ENCODE results near the gene PDE7B.

Gene PDE7B

DNA sequence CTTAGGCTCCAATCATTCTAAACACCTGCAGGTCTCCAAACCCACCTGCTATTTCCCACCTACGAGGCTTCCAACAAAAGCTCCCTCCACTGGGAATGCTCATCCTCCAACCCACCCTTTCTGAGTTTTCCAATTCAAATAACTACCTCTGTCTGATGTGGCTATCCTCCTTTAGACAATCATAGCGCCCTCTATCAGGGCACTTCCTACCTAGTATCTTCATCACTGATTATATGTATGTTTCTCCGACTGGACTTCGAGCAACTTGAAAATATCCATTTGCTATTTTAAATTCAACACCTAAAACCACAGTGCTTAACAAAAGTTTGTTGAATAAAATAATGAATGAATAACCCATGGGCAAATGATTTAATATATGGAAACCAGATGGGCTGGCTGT, 357.3 kb downstream of the PDE7B start:
- Histone ChIP-seq H3K27ac (ENCODE audit: extremely low read depth, low read depth, low read length) (no peak overlapping the region), H3K9me3 (ENCODE audit: control insufficient read depth, insufficient read depth, low read depth, low read length) (no peaks in the 10 kb centered on the region), H3K36me3 (ENCODE audit: control insufficient read depth in 2 of 2, insufficient read depth in 1 of 2, low read length in 2 of 2) (no peaks in the 10 kb centered on the region), H3K4me1 (ENCODE audit: control insufficient read depth, insufficient read depth, low read length) (no peaks in the 10 kb centered on the region), H3K4me3 (ENCODE audit: low read depth, low read length) (no peak overlapping the region)
- TF ChIP-seq GFI1B (tag by site-specific recombination; IDR thresholded peaks at IDR 0.05) (no peak), ZBTB21 (tag by site-specific recombination; IDR thresholded peaks at IDR 0.05) (no peak)
- TF ChIP-seq, protein P1, sequence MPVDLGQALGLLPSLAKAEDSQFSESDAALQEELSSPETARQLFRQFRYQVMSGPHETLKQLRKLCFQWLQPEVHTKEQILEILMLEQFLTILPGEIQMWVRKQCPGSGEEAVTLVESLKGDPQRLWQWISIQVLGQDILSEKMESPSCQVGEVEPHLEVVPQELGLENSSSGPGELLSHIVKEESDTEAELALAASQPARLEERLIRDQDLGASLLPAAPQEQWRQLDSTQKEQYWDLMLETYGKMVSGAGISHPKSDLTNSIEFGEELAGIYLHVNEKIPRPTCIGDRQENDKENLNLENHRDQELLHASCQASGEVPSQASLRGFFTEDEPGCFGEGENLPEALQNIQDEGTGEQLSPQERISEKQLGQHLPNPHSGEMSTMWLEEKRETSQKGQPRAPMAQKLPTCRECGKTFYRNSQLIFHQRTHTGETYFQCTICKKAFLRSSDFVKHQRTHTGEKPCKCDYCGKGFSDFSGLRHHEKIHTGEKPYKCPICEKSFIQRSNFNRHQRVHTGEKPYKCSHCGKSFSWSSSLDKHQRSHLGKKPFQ (tag by site-specific recombination; IDR thresholded peaks at IDR 0.05) = no peak
- ChIA-PET POLR2A (no interaction called here), CTCF (no interaction called here)

DNA sequence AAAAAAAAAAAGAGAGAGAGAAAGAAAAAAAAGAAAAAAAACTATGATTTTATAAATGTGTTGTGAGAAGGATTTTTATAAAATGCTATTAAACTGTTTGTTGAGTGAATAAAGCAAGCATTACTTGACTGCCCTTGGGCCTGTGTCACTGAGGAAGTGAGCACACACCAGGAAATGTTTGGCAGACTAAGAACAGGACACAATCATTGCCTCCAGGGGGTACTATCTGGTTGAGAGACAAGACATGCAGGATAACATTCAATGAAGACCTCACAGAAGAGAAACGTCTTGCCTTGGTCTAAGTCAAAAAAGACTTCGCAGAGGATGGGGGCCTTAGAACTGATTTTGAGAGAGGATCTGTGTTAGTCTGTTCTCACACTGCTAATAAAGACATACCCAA, 358.0 kb downstream of the PDE7B start:
- POLR2A ChIA-PET = no interaction called here
- Histone ChIP-seq H3K27ac (ENCODE audit: extremely low read depth, low read depth, low read length) (no peak overlapping the region), H3K4me1 (ENCODE audit: control insufficient read depth, insufficient read depth, low read length) (no peaks in the 10 kb centered on the region), H3K4me3 (ENCODE audit: low read depth, low read length) (no peak overlapping the region), H3K36me3 (ENCODE audit: control insufficient read depth in 2 of 2, insufficient read depth in 1 of 2, low read length in 2 of 2) (no peaks in the 10 kb centered on the region), H3K9me3 (ENCODE audit: control insufficient read depth, insufficient read depth, low read depth, low read length) (no peaks in the 10 kb centered on the region)
- TF ChIP-seq ZNF560 (tag by site-specific recombination; IDR thresholded peaks at IDR 0.05; ENCODE audit: borderline replicate concordance) (no peak), ZNF37A (tag by site-specific recombination; IDR thresholded peaks at IDR 0.05) (no peak), ZNF501 (tag by site-specific recombination; IDR thresholded peaks at IDR 0.05) (no peak)
- TF ChIP-seq, protein P2, sequence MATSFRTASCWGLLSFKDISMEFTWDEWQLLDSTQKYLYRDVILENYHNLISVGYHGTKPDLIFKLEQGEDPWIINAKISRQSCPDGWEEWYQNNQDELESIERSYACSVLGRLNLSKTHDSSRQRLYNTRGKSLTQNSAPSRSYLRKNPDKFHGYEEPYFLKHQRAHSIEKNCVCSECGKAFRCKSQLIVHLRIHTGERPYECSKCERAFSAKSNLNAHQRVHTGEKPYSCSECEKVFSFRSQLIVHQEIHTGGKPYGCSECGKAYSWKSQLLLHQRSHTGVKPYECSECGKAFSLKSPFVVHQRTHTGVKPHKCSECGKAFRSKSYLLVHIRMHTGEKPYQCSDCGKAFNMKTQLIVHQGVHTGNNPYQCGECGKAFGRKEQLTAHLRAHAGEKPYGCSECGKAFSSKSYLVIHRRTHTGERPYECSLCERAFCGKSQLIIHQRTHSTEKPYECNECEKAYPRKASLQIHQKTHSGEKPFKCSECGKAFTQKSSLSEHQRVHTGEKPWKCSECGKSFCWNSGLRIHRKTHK (tag by site-specific recombination; IDR thresholded peaks at IDR 0.05) = no peak
- TF ChIP-seq, protein P3, sequence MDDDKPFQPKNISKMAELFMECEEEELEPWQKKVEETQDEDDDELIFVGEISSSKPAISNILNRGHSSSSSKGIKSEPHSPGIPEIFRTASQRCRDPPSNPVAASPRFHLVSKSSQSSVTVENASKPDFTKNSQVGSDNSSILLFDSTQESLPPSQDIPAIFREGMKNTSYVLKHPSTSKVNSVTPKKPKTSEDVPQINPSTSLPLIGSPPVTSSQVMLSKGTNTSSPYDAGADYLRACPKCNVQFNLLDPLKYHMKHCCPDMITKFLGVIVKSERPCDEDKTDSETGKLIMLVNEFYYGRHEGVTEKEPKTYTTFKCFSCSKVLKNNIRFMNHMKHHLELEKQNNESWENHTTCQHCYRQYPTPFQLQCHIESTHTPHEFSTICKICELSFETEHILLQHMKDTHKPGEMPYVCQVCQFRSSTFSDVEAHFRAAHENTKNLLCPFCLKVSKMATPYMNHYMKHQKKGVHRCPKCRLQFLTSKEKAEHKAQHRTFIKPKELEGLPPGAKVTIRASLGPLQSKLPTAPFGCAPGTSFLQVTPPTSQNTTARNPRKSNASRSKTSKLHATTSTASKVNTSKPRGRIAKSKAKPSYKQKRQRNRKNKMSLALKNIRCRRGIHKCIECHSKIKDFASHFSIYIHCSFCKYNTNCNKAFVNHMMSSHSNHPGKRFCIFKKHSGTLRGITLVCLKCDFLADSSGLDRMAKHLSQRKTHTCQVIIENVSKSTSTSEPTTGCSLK (tag by site-specific recombination; IDR thresholded peaks at IDR 0.05) = no peak
- CTCF ChIA-PET = interaction anchor here (4.8 kb wide), 1 partner anchor 17 kb away, joined by 26 read pairs; no protein-coding TSS in a partner anchor

DNA sequence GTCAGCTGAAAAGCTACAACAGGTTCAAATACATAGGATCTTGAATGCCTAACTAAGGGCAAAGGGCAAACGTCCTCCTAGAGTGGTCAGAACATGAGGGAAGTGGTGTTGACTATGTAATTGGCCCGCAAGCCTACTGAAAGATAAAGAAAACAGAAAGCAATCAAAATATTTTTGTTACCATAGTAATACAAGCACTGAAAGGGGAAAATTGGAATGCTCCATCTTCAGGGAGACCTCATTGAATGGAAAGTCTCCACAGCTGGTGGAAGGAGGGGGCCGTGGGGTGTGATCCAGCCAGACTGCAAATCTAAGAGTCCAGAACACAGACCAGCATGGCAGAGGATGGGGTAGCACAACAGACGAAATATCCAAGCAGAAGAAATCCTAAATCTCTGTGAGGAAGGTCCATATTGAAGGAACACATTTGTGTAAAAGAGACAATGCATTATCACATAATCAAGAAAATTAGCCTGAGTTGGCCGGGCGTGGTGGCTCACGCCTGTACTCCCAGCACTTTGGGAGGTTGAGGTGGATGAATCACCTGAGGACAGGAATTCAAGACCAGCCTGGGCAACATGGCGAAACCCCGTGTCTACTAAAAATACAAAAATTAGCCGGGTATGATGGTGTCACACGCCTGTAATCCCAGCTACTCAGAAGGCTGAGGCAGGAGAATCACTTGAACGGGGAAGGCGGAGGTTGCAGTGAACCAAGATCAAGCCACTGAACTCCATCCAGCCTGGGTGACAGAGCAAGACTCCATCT, 359.1 kb downstream of the PDE7B start:
- Histone ChIP-seq H3K27ac (ENCODE audit: extremely low read depth, low read depth, low read length) (no peak overlapping the region), H3K9me3 (ENCODE audit: control insufficient read depth, insufficient read depth, low read depth, low read length) (no peaks in the 10 kb centered on the region), H3K36me3 (ENCODE audit: control insufficient read depth in 2 of 2, insufficient read depth in 1 of 2, low read length in 2 of 2) (no peaks in the 10 kb centered on the region), H3K4me1 (ENCODE audit: control insufficient read depth, insufficient read depth, low read length) (no peaks in the 10 kb centered on the region), H3K4me3 (ENCODE audit: low read depth, low read length) (no peak overlapping the region)
- ChIA-PET CTCF (interaction anchor here (1.0 to 4.8 kb wide), 2 partner anchors 16 to 534 kb away, joined by 3 to 26 read pairs; no protein-coding TSS in a partner anchor), POLR2A (no interaction called here)
- TF ChIP-seq, protein P4, sequence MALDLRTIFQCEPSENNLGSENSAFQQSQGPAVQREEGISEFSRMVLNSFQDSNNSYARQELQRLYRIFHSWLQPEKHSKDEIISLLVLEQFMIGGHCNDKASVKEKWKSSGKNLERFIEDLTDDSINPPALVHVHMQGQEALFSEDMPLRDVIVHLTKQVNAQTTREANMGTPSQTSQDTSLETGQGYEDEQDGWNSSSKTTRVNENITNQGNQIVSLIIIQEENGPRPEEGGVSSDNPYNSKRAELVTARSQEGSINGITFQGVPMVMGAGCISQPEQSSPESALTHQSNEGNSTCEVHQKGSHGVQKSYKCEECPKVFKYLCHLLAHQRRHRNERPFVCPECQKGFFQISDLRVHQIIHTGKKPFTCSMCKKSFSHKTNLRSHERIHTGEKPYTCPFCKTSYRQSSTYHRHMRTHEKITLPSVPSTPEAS (tag by site-specific recombination; IDR thresholded peaks at IDR 0.05) = no peak
- TF ChIP-seq ZNF121 (tag by site-specific recombination; IDR thresholded peaks at IDR 0.05) (no peak), ZNF2 (tag by site-specific recombination; IDR thresholded peaks at IDR 0.05) (no peak), YY1 (tag by site-specific recombination; IDR thresholded peaks at IDR 0.05) (no peak), YY2 (tag by site-specific recombination; IDR thresholded peaks at IDR 0.05) (no peak)
- TF ChIP-seq, protein P5, sequence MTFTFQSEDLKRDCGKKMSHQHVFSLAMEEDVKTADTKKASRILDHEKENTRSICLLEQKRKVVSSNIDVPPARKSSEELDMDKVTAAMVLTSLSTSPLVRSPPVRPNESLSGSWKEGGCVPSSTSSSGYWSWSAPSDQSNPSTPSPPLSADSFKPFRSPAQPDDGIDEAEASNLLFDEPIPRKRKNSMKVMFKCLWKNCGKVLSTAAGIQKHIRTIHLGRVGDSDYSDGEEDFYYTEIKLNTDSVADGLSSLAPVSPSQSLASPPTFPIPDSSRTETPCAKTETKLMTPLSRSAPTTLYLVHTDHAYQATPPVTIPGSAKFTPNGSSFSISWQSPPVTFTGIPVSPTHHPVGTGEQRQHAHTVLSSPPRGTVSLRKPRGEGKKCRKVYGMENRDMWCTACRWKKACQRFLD (tag by site-specific recombination; IDR thresholded peaks at IDR 0.05) = no peak
- TF ChIP-seq, protein P6, sequence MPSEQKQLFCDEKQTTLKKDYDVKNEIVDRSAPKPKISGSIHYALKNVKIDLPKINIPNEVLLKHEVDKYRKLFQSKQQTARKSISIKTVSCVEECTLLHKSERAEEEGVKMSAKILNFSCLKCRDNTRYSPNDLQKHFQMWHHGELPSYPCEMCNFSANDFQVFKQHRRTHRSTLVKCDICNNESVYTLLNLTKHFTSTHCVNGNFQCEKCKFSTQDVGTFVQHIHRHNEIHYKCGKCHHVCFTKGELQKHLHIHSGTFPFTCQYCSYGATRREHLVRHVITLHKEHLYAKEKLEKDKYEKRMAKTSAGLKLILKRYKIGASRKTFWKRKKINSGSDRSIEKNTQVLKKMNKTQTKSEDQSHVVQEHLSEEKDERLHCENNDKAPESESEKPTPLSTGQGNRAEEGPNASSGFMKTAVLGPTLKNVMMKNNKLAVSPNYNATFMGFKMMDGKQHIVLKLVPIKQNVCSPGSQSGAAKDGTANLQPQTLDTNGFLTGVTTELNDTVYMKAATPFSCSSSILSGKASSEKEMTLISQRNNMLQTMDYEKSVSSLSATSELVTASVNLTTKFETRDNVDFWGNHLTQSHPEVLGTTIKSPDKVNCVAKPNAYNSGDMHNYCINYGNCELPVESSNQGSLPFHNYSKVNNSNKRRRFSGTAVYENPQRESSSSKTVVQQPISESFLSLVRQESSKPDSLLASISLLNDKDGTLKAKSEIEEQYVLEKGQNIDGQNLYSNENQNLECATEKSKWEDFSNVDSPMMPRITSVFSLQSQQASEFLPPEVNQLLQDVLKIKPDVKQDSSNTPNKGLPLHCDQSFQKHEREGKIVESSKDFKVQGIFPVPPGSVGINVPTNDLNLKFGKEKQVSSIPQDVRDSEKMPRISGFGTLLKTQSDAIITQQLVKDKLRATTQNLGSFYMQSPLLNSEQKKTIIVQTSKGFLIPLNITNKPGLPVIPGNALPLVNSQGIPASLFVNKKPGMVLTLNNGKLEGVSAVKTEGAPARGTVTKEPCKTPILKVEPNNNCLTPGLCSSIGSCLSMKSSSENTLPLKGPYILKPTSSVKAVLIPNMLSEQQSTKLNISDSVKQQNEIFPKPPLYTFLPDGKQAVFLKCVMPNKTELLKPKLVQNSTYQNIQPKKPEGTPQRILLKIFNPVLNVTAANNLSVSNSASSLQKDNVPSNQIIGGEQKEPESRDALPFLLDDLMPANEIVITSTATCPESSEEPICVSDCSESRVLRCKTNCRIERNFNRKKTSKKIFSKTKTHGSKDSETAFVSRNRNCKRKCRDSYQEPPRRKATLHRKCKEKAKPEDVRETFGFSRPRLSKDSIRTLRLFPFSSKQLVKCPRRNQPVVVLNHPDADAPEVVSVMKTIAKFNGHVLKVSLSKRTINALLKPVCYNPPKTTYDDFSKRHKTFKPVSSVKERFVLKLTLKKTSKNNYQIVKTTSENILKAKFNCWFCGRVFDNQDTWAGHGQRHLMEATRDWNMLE (tag by site-specific recombination; conservative IDR thresholded peaks at IDR 0.05; ENCODE audit: low read depth) = no peak

Measured in HEK293 (cell line).